ENCODE results near the gene C1orf159. TPM values are rescaled to one million over a fixed set of nuclear protein-coding genes. Genes with fewer than 3 reads are reported as not detected.

C1orf159 gene
- total and polyA plus RNA-seq, 2 donors from 2014 or later, result 8.6 to 14.8 TPM

DNA sequence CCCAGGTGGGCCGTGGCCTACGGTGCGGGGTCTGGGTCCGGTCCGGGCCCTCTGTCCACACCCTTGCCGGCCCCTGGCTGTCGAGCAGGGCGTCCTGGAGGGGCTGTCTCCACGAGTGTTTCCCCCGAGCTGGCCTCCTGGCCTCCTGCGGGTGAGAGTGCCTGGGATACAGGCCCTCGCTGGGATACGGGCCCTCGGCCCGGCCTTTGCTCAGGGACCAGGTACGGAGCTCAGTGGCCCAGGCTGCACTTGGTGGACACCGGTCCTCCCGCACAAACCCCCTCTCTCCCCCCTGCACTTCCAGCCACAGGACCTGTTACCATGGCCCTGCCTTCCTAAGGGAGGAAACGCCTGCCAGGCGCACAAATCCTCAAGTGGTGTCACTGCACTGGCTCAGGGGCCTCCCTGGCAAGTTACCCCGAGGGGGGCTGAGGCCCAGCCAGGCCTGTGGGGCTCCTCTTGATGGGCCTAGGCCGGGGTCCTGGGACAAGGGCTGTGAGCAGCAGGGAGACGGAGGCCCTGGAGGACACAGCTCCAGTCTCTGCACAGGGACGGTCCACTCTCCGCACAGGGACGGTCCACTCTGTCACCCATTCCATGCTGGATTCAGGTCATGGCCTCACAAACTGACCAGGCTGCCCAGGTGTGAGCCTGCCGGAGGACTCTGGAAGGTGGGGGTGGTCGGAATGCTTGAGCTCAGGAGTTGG is 23.6 kb downstream of the C1orf159 start:
- DNase-seq (peak in 1 of 5 donors; percentile 73), FAIRE-seq (no peak)
- TF ChIP-seq, protein P1, sequence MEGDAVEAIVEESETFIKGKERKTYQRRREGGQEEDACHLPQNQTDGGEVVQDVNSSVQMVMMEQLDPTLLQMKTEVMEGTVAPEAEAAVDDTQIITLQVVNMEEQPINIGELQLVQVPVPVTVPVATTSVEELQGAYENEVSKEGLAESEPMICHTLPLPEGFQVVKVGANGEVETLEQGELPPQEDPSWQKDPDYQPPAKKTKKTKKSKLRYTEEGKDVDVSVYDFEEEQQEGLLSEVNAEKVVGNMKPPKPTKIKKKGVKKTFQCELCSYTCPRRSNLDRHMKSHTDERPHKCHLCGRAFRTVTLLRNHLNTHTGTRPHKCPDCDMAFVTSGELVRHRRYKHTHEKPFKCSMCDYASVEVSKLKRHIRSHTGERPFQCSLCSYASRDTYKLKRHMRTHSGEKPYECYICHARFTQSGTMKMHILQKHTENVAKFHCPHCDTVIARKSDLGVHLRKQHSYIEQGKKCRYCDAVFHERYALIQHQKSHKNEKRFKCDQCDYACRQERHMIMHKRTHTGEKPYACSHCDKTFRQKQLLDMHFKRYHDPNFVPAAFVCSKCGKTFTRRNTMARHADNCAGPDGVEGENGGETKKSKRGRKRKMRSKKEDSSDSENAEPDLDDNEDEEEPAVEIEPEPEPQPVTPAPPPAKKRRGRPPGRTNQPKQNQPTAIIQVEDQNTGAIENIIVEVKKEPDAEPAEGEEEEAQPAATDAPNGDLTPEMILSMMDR (IDR thresholded peaks at IDR 0.05; ENCODE audit: borderline replicate concordance, extremely low read depth, insufficient read depth), result no peak
- H3K27ac ChIP-seq (ENCODE audit: low read depth in 2 of 2, low read length in 2 of 2), result no peak overlapping the region
- no peaks in the 10 kb centered on the region for H3K27me3 ChIP-seq (ENCODE audit: control insufficient read depth, insufficient read depth, low read length)
- intact Hi-C loops (cut with DNase I), result no loop called here
- no peak overlapping the region for H3K9ac ChIP-seq (ENCODE audit: low read length in 3 of 3)
- H3K9me3 ChIP-seq (ENCODE audit: control insufficient read depth in 2 of 3, insufficient read depth in 1 of 3, low read length in 3 of 3), result no peaks in the 10 kb centered on the region
- no peak overlapping the region for H3K4me3 ChIP-seq (ENCODE audit: low read length in 3 of 3)
- H3K36me3 ChIP-seq (ENCODE audit: control insufficient read depth in 2 of 3, insufficient read depth in 3 of 3, low read length in 3 of 3), result no peaks in the 10 kb centered on the region
- H3K4me1 ChIP-seq (ENCODE audit: control insufficient read depth in 2 of 3, insufficient read depth in 2 of 3, low read depth in 1 of 3, low read length in 3 of 3), result no peaks in the 10 kb centered on the region

DNA sequence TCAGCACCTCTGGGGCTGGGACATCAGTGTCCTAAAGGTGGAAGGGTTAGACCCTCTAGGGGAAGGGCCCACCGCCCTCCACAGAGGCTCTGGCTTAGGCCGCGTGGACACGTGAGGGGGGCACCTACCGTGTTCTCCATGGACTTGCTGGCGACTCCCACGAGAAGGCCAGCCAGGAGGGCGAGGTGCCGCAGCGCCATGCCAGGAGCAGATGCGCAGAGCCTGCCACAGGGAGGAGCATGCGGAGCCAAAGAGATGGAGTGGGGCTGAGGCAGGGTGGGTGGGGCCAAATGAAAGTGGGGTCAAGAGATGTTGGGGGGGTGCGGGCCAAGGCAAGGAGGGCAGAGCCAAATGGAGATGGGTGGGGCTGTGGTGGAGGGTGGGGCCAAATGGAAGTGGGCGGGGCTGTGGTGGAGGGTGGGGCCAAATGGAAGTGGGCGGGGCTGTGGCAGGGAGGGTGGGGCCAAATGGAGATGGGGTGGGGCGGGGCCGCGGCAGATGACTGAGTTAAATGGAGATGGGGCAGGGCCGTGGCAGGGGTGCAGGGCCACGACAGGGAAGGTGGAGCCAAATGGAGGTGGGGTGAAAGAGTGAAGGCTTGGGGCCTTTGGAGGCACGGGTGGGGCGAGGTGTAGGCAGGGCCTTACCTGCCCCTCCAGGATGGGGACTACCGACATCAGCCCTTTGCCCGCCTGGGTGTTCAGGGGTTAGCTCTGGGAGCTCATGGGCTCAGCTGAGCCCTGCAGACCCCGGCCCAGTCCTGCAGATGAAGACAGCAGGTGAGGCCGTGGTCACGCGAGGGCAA is 24.3 kb downstream of the C1orf159 start:
- Histone ChIP-seq H3K36me3 (ENCODE audit: control insufficient read depth in 2 of 3, insufficient read depth in 3 of 3, low read length in 3 of 3) (no peaks in the 10 kb centered on the region), H3K4me1 (ENCODE audit: control insufficient read depth in 2 of 3, insufficient read depth in 2 of 3, low read depth in 1 of 3, low read length in 3 of 3) (no peaks in the 10 kb centered on the region), H3K27ac (ENCODE audit: low read depth in 2 of 2, low read length in 2 of 2) (no peak overlapping the region), H3K9me3 (ENCODE audit: control insufficient read depth in 2 of 3, insufficient read depth in 1 of 3, low read length in 3 of 3) (no peaks in the 10 kb centered on the region), H3K27me3 (ENCODE audit: control insufficient read depth, insufficient read depth, low read length) (no peaks in the 10 kb centered on the region), H3K9ac (ENCODE audit: low read length in 3 of 3) (no peak overlapping the region), H3K4me3 (ENCODE audit: low read length in 3 of 3) (no peak overlapping the region)
- DNase-seq (peak in 2 of 5 donors; percentile 52 to 66), FAIRE-seq (no peak)
- intact Hi-C loops (cut with DNase I), result no loop called here
- TF ChIP-seq, protein P1 (IDR thresholded peaks at IDR 0.05; ENCODE audit: borderline replicate concordance, extremely low read depth, insufficient read depth), result no peak

DNA sequence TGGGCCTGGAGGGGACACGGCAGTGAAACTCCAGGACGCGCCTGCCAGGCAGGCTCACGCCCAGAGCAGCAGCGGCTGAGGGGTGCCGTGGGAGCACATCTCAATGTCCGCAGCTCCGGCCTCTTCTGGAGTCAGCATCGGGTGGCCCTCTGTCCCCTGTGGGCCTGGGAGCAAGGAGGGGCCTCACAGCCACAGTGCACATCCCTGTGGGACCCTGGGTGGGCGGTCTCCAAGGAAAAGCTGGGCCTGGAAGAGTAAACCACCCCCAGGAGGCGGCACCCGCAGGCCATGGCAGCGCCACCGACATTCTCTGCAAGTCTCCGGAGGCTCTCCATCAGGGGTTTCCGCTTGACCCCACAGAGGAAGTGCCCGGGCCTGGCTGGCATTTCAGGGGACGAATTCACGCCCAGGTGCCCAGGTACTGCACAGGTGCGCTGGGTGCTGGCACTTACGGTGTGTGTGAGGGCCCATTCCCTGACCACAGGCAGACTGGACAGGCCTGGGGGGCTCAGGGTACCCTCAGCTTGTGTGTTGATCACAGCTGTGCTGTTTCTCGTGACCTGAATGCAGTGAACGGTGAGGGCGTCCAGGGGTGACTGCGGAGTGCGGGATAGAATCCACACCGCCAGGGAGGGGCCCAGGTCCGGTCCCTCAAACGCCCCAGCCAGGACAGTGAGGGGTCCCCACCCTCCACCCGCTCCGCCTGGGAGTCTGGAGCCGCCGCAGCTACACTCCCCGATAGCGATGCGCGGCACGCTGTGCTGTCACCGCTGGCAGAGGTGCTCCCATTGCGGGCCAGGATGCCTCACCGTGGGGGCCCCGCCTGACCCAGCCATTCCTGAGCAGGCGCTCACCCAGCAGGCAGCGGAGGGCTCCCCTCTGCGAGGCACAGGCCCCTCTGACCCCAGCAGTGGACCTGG is 25.2 kb downstream of the C1orf159 start:
- no peak for FAIRE-seq
- no peaks in the 10 kb centered on the region for H3K27me3 ChIP-seq (ENCODE audit: control insufficient read depth, insufficient read depth, low read length)
- H3K9me3 ChIP-seq (ENCODE audit: control insufficient read depth in 2 of 3, insufficient read depth in 1 of 3, low read length in 3 of 3), result no peaks in the 10 kb centered on the region
- no peak overlapping the region for H3K27ac ChIP-seq (ENCODE audit: low read depth in 2 of 2, low read length in 2 of 2)
- TF ChIP-seq, protein P1 (IDR thresholded peaks at IDR 0.05; ENCODE audit: borderline replicate concordance, extremely low read depth, insufficient read depth), result no peak
- intact Hi-C loops (cut with DNase I), result no loop called here
- no peak overlapping the region for H3K4me3 ChIP-seq (ENCODE audit: low read length in 3 of 3)
- DNase-seq, result peak in 3 of 5 donors; percentile 39 to 71 (median 59)
- H3K36me3 ChIP-seq (ENCODE audit: control insufficient read depth in 2 of 3, insufficient read depth in 3 of 3, low read length in 3 of 3), result no peaks in the 10 kb centered on the region
- H3K4me1 ChIP-seq (ENCODE audit: control insufficient read depth in 2 of 3, insufficient read depth in 2 of 3, low read depth in 1 of 3, low read length in 3 of 3), result no peaks in the 10 kb centered on the region
- H3K9ac ChIP-seq (ENCODE audit: low read length in 3 of 3), result no peak overlapping the region

Data from kidney (tissue), 14 donors.